ELR (cell line): ENCODE results near the gene AMY1B.
"Not testable (repeated sequence)": the region's sequence is repeated elsewhere in the genome, so short reads cannot be mapped to it uniquely, and the experiment has no call there.

Source experiments
- DNase-seq: peaks from one replicate; pipeline ENCODE4 v3.0.0-alpha.2; 2015; ENCODE audit warnings: low read depth

AMY1B gene

DNA sequence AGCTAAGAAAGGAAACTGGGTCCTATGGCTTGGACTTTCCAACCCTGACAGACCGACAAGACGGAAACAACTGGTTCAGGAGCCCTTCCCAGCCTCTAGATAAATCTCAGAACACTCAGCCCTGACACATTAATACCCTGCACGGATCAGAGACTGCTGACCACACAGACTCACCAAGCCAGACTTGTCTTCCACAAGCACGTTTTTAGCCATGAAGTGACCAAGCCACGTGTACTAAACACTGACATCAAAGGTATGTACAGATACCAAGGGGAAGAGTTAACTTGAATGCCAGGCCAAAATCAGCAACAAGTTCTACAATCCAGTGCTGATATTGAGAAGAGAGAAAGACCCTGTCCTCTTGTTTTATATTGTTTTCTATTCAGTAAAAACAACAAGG, at the start of gene AMY1B:
TSS of gene AMY1B (minus strand) at position 101 of the 400 bp plus-strand sequence. CDS start 571 bp downstream, outside the sequence.
- not testable (repeated sequence) for DNase-seq

DNA sequence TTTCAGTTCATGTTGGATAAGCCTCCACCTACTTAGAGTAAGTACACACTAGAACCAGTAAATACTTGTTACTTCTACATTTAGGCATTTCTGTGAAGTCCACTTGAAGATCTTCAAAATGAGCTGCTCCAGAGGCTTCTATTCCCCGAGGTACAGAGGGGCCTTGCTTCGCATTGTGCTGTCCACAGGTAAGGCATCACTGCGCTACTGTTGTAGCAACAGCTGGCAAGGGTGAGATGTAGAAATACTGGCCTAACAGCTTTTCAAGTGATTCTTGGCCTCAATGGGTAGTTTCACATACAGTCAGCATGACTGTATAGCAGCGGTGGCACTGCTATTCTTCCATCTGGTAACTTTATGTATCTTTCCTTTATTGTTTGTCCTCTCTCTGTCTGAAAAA, 49.0 kb upstream of the AMY1B start:
- DNase-seq: not testable (repeated sequence)

DNA sequence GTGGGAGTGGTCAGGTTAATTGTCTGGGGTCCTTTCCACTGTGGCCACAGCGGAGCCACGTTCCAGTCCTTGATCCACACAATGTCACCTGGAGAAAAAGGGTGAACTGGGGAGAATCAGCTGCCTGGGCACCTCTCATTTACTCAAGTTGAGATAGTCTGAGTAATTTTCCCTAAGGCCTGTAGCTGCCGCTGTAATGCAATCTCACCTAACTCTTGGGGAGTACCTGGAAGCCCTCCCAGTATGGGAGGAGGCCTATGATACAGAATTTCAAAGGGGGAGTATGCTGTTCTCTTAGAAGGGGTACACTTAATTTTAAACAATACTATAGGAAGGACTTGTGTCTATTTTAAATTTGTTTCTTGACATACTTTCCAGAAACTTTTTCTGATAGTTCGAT, 48.4 kb upstream of the AMY1B start:
- DNase-seq: not testable (repeated sequence)

DNA sequence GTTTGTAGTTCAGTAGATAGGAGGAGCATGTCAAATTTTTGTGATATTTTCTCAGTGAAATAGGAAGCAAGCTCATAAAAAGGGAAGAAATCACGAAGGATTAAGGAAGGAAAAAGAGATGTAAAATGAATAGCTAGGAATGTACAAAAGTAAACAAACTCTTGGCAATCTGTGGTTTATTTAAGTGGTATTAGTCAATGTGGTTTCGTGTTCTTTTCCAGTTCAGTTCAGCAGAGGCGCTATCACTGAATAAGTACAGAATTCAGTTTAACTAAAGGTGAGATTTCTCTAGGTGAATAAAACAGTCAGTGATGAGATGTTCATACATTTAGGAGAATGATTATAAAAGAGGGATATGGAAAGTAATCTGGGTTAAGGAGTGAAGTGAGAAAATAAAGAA, 42.0 kb upstream of the AMY1B start:
- not testable (repeated sequence) for DNase-seq

DNA sequence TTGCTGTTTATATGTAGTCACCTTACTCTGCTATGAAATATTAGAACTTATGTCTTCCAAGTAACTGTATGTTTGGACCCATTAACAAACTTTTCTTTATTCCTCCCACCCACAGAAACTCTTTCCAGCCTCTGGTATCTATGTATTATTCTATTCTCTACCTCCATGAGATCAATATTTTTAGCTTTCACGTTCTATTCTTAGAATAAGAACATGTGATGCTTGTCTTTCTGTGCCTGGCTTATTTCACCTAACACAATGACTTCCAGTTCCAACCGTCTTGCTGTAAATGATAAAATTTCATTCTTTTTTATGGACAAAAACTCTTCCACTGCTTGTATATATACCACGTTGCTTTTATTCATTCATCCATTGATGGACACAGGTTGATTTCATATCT, 39.3 kb upstream of the AMY1B start:
- DNase-seq: not testable (repeated sequence)

DNA sequence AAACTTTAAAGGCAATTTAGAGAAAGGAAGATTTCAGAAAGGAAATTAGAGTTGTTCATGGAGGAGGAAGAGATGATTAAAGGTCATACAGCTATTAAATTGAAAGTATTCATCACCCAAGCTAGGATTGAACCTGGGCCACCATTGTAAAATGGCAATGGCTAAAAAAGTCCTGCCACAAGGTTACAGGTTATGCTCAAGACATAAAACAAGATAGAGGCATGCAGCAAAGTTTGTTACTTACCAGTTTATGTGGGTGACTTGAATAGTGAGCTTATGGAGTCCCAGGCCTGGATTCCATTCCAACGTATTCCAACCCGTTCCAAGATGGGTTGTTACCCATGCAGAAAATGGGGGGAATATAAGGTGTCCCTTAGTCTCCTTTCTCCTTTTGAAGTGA, 25.5 kb upstream of the AMY1B start:
- not testable (repeated sequence) for DNase-seq

DNA sequence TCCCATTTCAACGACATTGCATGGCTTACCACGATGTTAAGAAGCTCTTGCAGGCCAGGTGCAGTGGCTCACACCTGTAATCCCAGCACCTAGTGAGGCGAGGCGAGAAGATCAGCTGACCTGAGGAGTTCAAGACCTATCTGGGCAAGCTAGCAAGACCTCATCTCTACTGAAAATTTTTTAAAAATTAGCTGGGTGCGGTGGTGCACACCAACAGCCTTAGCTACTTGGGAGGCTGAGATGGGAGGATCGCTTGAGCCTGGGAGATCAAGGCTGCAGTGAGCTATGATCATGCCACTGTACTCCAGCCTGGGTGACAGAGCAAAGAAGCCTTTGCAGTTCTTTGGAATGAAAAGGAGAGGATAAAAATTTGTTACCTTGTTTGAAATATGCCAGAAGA, 21.4 kb upstream of the AMY1B start:
- not testable (repeated sequence) for DNase-seq

DNA sequence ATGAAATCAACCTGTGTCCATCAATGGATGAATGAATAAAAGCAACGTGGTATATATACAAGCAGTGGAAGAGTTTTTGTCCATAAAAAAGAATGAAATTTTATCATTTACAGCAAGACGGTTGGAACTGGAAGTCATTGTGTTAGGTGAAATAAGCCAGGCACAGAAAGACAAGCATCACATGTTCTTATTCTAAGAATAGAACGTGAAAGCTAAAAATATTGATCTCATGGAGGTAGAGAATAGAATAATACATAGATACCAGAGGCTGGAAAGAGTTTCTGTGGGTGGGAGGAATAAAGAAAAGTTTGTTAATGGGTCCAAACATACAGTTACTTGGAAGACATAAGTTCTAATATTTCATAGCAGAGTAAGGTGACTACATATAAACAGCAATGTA, 14.4 kb upstream of the AMY1B start:
- DNase-seq: not testable (repeated sequence)

DNA sequence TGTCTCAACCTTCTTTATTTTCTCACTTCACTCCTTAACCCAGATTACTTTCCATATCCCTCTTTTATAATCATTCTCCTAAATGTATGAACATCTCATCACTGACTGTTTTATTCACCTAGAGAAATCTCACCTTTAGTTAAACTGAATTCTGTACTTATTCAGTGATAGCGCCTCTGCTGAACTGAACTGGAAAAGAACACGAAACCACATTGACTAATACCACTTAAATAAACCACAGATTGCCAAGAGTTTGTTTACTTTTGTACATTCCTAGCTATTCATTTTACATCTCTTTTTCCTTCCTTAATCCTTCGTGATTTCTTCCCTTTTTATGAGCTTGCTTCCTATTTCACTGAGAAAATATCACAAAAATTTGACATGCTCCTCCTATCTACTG, 11.7 kb upstream of the AMY1B start:
- DNase-seq: not testable (repeated sequence)

DNA sequence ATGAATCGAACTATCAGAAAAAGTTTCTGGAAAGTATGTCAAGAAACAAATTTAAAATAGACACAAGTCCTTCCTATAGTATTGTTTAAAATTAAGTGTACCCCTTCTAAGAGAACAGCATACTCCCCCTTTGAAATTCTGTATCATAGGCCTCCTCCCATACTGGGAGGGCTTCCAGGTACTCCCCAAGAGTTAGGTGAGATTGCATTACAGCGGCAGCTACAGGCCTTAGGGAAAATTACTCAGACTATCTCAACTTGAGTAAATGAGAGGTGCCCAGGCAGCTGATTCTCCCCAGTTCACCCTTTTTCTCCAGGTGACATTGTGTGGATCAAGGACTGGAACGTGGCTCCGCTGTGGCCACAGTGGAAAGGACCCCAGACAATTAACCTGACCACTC, 5.2 kb upstream of the AMY1B start:
- DNase-seq: not testable (repeated sequence)

DNA sequence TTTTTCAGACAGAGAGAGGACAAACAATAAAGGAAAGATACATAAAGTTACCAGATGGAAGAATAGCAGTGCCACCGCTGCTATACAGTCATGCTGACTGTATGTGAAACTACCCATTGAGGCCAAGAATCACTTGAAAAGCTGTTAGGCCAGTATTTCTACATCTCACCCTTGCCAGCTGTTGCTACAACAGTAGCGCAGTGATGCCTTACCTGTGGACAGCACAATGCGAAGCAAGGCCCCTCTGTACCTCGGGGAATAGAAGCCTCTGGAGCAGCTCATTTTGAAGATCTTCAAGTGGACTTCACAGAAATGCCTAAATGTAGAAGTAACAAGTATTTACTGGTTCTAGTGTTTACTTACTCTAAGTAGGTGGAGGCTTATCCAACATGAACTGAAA, 4.7 kb upstream of the AMY1B start:
- DNase-seq: not testable (repeated sequence)

DNA sequence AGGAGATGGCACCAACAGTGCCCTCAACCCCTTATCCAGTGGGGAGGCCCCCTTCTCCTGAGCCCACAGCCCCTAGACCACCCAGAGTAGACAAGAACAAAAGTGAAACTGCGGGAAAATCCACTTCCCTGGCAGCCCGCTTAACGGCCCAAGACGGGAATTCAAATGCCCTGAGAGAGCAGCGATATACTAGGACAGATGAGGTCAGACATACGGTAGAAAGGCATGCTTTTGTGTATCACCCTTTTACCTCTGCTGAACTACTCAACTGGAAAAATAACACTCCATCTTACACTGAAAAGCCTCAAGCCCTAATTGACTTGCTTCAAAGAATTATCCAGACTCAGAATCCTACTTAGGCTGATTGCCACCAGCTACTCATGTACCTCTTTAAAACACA, 1.4 kb upstream of the AMY1B start:
- not testable (repeated sequence) for DNase-seq

DNA sequence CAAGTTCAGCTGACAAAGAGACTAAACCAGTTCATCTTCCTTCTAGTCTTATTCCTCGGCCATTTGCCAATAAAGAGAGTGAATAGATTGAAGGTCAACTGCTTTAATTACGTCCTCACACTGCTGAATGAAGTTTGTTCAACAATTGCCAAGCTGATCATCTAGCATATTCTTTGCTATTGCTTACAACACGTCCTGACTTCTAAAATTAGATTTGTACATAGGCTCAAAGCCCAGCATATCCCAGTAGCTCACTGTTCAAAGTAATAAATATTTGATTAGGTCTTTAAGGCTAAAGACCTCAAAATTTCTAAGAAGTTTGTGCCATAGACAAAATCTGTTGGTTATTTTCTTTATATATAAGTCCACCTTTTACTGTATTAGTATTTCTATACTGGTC, 19.7 kb downstream of the AMY1B start:
- not testable (repeated sequence) for DNase-seq

DNA sequence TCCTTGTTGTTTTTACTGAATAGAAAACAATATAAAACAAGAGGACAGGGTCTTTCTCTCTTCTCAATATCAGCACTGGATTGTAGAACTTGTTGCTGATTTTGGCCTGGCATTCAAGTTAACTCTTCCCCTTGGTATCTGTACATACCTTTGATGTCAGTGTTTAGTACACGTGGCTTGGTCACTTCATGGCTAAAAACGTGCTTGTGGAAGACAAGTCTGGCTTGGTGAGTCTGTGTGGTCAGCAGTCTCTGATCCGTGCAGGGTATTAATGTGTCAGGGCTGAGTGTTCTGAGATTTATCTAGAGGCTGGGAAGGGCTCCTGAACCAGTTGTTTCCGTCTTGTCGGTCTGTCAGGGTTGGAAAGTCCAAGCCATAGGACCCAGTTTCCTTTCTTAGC, 40.5 kb downstream of the AMY1B start, which contains the start of gene AMY1A:
TSS of gene AMY1A (plus strand) at position 301 of the 400 bp plus-strand sequence. CDS start 571 bp downstream, outside the sequence.
- DNase-seq: not testable (repeated sequence)

DNA sequence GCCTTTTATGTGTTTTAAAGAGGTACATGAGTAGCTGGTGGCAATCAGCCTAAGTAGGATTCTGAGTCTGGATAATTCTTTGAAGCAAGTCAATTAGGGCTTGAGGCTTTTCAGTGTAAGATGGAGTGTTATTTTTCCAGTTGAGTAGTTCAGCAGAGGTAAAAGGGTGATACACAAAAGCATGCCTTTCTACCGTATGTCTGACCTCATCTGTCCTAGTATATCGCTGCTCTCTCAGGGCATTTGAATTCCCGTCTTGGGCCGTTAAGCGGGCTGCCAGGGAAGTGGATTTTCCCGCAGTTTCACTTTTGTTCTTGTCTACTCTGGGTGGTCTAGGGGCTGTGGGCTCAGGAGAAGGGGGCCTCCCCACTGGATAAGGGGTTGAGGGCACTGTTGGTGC, 41.9 kb downstream of the AMY1B start:
- DNase-seq: not testable (repeated sequence)

DNA sequence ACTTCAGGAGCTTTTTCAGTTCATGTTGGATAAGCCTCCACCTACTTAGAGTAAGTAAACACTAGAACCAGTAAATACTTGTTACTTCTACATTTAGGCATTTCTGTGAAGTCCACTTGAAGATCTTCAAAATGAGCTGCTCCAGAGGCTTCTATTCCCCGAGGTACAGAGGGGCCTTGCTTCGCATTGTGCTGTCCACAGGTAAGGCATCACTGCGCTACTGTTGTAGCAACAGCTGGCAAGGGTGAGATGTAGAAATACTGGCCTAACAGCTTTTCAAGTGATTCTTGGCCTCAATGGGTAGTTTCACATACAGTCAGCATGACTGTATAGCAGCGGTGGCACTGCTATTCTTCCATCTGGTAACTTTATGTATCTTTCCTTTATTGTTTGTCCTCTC, 45.1 kb downstream of the AMY1B start:
- not testable (repeated sequence) for DNase-seq

DNA sequence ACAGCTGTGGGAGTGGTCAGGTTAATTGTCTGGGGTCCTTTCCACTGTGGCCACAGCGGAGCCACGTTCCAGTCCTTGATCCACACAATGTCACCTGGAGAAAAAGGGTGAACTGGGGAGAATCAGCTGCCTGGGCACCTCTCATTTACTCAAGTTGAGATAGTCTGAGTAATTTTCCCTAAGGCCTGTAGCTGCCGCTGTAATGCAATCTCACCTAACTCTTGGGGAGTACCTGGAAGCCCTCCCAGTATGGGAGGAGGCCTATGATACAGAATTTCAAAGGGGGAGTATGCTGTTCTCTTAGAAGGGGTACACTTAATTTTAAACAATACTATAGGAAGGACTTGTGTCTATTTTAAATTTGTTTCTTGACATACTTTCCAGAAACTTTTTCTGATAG, 45.7 kb downstream of the AMY1B start:
- not testable (repeated sequence) for DNase-seq

DNA sequence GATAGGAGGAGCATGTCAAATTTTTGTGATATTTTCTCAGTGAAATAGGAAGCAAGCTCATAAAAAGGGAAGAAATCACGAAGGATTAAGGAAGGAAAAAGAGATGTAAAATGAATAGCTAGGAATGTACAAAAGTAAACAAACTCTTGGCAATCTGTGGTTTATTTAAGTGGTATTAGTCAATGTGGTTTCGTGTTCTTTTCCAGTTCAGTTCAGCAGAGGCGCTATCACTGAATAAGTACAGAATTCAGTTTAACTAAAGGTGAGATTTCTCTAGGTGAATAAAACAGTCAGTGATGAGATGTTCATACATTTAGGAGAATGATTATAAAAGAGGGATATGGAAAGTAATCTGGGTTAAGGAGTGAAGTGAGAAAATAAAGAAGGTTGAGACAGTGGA, 52.1 kb downstream of the AMY1B start:
- DNase-seq: not testable (repeated sequence)

DNA sequence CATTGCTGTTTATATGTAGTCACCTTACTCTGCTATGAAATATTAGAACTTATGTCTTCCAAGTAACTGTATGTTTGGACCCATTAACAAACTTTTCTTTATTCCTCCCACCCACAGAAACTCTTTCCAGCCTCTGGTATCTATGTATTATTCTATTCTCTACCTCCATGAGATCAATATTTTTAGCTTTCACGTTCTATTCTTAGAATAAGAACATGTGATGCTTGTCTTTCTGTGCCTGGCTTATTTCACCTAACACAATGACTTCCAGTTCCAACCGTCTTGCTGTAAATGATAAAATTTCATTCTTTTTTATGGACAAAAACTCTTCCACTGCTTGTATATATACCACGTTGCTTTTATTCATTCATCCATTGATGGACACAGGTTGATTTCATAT, 54.8 kb downstream of the AMY1B start:
- DNase-seq: not testable (repeated sequence)
